Amniotic stem cell (primary cell): ENCODE results near the gene ATG9B.

Experiments
- DNase-seq: peaks from one replicate; lab custom pipeline; 2025; lab: John Stamatoyannopoulos, UW

Gene ATG9B

DNA sequence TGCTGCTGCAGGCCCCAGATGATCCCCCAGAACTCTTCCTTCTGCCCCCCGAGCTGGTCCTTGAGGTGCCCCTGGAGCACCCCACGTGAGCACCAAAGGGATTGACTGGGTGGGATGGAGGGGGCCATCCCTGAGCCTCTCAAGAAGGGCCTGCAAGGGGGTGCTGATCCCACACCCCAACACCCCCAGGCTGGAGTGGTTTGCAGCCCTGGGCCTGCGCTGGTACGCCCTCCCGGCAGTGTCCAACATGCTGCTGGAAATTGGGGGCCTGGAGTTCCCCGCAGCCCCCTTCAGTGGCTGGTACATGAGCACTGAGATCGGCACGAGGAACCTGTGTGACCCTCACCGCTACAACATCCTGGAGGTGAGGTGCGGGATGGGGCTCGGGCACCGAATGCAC lies 25.3 kb downstream of the ATG9B start:
- DNase-seq = no peak

DNA sequence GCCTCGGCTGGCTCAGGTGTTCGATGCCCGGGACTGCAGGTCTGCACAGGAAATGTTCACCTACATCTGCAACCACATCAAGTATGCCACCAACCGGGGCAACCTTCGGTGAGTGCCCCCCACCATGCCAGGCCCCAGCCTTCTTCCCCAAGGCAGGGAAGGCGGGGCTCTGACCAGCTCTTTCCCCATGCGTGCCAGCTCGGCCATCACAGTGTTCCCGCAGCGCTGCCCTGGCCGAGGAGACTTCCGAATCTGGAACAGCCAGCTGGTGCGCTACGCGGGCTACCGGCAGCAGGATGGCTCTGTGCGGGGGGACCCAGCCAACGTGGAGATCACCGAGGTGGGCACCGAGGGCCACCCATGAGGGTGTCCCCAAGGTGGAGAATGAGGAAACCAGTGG lies 26.0 kb downstream of the ATG9B start:
- no peak for DNase-seq

DNA sequence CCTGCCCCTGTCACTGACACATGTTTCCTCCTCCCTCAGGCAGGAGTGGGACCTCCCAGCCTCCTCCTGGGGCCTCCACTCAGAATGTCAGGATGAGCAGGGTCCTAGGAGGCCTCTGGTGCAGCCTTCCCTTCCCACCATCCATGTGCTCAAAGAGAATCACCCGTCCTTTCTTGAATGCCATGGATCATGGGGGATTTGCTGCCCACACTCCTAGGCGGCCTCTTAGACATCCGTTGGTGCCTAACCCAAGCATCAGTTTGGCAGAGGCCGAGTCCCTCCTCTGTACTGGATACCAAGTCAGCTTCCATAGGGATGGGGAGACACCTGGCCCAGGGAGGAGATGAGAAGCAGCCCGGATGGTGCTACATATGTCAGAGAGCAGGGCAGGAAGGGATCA lies 26.5 kb downstream of the ATG9B start:
- no peak for DNase-seq

DNA sequence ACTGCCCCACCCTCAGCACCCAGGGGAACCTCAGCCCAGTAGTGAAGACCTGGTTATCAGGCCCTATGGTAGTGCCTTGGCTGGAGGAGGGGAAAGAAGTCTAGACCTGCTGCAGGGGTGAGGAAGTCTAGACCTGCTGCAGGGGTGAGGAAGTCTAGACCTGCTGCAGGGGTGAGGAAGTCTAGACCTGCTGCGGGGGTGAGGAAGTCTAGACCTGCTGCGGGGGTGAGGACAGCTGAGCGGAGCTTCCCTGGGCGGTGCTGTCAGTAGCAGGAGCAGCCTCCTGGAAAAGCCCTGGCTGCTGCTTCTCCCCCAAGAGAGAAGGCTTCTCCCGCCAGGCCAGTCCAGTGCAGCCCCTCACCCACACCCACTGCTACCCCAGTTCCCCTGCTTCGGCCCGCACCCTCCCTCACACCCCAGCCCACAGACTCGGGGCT lies 27.2 kb downstream of the ATG9B start:
- no peak for DNase-seq

DNA sequence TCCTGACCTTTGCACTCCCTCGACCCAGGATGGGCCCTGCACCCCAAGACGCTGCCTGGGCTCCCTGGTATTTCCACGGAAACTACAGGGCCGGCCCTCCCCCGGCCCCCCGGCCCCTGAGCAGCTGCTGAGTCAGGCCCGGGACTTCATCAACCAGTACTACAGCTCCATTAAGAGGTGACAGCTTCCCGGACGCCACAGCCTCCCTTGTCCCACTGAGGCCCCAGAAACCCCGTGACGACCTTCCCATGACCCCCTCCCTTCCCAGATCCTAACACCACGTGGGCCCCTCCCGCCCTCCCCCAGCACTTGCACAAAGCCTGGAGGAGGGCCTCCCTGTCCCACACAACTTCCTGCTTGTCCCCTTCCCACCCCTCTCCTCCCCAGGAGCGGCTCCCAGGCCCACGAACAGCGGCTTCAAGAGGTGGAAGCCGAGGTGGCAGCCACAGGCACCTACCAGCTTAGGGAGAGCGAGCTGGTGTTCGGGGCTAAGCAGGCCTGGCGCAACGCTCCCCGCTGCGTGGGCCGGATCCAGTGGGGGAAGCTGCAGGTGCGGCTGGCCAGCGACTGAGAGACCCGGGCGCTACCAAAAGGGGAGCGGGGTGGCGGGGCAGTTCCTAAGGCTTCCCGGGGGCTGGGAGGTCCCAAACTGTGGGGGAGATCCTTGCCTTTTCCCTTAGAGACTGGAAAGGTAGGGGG lies 27.8 kb downstream of the ATG9B start:
- no peak for DNase-seq

DNA sequence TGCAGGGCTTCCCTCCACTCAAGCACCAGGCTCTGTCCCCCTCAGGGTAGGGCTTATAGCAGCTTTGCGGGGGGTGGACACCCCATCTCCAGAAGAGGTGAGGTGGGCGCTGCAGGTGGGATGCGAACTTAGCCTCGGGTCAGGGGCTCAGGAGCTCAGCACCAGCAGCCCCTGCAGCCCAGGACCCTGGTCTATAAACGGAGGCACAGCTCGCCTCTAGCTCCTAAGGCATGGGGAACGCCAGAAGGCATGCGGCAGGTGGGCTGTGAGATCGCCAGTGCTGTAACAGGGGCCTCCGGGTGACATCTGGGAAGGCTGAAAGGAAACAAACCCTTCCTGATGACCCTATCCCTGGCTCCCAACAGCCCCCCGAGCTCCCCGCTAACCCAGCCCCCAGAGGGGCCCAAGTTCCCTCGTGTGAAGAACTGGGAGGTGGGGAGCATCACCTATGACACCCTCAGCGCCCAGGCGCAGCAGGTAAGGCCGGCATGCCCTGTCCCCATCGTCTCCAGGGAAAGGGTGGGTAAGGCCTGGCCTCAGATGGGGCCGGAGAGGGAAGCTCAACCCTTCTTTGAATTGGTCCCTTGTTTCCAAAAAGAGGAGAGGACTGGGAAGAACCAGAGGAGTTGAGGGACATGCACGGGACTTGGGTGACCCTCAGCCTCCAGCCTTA lies 29.3 kb downstream of the ATG9B start:
- DNase-seq = no peak

GRCh38 chr7:150994141-150994837 lies 30.0 kb downstream of the ATG9B start:
- DNase-seq = no peak

- DNase-seq = no peak
These were observed 30.8 kb downstream of the ATG9B start for GRCh38 chr7:150993511-150993910.

DNA sequence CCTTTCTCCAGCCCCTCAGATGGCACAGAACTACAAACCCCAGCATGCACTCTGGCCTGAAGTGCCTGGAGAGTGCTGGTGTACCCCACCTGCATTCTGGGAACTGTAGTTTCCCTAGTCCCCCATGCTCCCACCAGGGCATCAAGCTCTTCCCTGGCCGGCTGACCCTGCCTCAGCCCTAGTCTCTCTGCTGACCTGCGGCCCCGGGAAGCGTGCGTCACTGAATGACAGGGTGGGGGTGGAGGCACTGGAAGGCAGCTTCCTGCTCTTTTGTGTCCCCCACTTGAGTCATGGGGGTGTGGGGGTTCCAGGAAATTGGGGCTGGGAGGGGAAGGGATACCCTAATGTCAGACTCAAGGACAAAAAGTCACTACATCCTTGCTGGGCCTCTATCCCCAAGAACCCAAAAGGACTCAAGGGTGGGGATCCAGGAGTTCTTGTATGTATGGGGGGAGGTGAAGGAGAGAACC lies 31.4 kb downstream of the ATG9B start:
- no peak for DNase-seq

DNA sequence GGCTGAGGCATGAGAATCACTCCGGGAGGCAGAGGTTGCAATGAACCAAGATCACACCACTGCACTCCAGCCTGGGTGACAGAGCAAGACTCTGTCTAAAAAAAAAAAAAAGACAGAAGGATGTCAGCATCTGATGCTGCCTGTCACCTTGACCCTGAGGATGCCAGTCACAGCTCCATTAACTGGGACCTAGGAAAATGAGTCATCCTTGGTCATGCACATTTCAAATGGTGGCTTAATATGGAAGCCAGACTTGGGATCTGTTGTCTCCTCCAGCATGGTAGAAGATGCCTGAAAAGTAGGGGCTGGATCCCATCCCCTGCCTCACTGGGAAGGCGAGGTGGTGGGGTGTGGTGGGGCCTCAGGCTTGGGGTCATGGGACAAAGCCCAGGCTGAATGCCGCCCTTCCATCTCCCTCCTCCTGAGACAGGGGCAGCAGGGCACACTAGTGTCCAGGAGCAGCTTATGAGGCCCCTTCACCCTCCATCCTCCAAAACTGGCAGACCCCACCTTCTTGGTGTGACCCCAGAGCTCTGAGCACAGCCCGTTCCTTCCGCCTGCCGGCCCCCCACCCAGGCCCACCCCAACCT lies 32.1 kb downstream of the ATG9B start:
- no peak for DNase-seq

GRCh38 chr7:150990416-150991186 lies 33.7 kb downstream of the ATG9B start, which contains the start of gene NOS3:
Gene NOS3 (plus strand): TSS chr7:150991017. CDS start chr7:150993804, 2,787 bp downstream.
- DNase-seq = no peak

GRCh38 chr7:150989456-150989855 lies 34.8 kb downstream of the ATG9B start:
- DNase-seq = no peak

DNA sequence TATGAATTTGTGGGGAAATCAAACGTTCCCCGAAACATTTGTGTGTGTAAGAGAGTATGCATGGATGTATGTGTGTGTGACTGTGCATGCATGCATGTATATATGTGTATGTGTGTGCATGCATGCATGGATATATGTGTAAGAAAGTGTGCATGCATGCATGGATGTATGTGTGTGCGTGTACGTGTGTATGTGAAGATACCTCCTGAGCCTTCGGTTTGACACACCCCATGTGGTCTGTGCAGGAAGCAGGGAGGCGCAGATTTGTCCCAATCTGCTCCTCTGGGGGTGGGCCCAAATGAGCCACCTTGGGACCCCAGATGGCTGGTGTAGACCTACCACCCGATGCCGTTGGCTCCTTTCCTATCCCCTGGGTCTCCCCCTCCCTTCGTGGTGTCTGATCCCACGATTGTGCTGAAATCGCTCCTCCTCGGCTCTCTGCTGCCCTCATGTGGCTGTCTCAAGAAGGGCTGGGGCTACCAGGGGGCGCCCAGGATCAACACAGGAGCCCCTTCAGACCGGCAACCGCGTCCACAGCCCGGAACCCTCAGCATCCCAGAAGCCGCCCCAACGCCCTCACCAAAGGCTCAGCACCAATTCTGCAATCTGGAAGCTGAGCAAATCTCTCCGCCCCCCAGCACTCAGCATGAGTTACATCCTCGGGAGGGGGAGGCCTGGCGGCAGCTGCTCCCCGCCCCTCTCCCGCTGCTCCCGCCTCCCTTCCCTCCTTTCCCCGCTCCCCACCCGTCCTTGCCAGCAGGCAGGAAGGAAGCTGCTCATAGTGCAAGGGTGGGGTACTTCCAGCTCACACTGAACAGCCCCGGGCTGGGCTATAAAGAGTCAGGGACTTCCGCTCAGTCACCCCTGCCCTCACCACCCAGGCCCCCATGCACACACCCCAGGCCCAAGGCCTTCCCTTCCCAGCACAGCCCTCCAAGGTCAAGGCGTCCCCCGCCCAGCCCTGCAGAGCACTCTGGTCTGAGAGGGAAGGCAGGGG lies 35.8 kb downstream of the ATG9B start:
- no peak for DNase-seq

GRCh38 chr7:150986556-150986955 lies 37.7 kb downstream of the ATG9B start:
- no peak for DNase-seq

DNA sequence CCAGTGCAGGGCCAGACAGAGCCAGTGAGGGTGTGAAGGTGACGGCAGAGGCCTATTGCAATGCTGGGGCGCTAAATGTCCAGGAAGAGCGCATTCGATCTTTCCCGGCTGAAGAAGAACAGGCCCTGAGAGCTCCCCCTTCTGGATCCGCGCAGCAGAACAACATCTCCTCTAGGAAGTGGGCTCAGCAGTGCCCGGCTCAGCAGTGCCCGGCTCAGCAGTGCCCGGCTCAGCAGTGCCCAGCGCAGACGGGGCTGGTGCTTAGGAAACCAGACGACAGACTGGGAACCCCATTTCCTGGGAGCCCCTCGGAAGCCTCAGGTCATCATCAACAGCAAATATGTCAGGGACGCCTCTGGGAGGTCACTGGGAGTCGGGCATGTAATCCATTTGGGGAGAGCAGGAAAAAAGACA lies 38.2 kb downstream of the ATG9B start:
- DNase-seq = no peak

GRCh38 chr7:150983893-150984368 lies 40.4 kb downstream of the ATG9B start:
- no peak for DNase-seq

DNA sequence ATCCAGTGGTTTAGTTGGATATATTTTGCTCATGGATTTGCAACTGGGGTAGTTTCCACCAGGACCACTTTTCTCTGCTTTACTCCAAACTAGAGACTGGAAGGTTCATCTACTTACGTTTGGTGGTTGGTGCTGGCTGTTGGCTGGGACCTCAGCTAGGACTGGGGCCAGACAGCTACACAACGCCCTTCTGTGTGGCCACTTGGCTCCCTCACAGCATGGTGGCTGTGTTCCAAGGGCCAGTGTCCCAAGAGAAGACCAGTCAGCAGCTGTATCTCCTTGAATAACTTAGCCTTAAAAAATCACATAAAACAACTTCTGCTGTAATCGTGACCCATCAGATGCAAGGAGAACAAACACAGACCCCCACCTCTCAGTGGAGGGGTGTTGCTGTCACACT lies 41.9 kb downstream of the ATG9B start:
- no peak for DNase-seq

DNA sequence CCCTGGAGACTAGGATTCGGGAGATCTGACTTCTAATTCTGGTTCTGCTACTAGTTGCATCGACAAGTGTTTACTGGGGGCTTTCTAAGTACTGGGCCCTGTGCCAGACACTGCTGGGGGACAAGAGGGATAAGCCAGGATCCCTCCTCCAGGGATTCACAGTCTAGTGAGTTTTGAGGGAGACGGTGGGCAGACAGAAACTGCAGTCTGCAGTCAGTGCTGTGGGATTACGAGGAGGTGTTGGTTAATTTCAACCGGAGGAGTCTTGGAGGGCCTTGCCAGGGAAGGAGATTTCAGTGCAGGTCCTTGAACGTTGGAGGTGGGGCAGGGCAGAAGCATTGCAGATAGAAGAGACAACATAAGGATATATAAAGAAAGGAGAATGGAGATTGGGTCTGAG lies 42.6 kb downstream of the ATG9B start:
- no peak for DNase-seq

DNA sequence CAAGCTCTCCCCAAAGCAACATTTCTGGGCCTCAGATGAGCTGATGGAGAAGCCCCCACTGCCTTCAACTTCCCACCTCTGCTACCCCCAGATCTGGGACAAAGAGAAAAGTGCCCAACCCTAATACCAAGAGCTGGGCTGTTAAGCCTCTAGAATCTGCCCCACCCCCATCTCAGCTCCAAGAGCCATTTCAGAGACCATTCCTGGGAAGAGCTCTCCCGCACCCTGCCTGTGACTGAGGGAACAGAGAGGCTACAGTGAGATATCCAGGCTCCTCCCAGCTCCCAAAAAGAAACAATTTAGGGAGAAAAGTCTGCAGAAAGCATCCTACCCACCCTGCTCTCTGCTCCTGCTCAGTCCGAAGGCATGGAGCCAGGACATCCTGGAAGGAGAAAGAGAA lies 43.6 kb downstream of the ATG9B start:
- no peak for DNase-seq

DNA sequence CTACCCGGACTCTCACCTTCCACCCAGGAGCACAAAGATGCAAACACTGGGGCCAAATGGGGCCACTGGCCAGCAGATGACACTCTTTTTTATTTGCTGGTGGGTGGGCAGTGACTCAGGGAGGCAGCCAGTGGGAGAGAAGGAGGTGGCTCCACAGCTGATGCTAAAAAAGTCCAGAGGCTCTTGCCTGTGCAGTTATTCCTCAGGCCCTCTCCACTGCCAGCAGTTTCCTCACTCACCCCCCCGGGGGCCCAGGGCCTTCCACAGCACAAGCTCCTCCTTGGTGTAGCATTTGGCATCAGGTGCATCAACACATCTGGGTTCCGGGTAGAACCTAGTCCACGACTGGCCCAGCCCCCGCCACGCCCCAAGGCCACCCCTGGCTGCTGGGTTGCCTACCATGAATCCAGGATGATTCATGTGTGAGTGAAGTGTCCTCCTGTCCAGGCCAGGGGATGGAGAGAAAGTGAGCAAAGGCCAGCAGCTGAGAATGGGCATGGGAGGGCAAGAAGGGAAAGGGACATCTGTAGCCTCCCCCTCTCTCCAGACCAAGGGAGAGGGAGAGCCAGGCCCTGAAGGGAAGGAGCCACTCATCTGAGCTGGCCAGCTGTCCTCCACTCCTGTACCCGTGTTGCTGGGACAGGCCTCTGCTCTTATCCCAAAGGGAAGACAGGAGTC lies 44.4 kb downstream of the ATG9B start:
- no peak for DNase-seq
